ENCODE data around the gene DLGAP1.

- TF ChIP-seq CTCF (IDR thresholded peaks at IDR 0.05; ENCODE audit: low read depth, low read length) (no peak), EZH2phosphoT487 (IDR thresholded peaks at IDR 0.05; ENCODE audit: low read depth) (no peak)
Observed at GRCh38 chr18:3782901-3783300, 672.2 kb downstream of the DLGAP1 start.
